GM21423 (cell line): ENCODE results near the gene TFR2.

ENCODE experiments used
- ATAC-seq: cut with Tn5 transposase; IDR thresholded peaks from one replicate; pipeline ENCODE4 v1.9.1; 2021; ENCODE audit warnings: mild to moderate bottlenecking, moderate library complexity; ENCODE audit not compliant: unreplicated experiment

The TFR2 gene

DNA sequence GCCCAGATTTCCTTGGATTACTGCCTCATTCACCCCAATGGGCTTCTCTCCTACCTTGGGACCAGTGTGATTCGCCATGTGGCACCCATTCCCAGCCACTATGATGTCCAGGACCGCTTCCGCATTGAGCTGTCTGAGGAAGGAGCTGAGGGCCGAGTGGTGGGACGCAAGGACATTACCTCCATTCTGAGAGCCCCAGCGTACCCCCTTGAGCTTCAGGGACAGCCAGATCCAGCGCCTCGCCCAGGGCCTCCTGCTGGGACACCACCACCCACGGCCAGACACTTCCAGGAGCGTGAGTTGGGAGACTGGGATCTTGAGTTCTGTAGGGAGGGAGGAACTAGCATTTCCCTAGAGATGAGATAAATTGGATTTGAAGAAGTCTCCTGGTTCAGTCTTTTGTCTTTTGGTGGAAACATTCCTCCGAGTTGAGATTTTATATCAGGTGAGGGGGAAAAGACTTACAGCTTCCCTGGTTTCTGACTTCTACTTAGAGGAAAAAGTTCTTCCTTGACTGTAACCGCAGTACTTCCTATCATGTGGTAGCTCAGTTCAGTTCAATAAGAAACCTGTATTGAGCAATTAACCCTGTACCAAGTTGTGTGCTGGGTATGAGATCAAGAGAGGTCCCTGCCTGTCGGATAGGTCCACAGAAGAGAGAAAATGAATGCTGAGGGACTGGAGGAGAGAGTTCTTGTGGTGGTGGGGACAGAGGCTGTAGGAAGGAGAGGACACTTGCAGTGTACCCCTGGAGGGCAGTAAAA is 27.8 kb downstream of the TFR2 start:
- no peak for ATAC-seq

DNA sequence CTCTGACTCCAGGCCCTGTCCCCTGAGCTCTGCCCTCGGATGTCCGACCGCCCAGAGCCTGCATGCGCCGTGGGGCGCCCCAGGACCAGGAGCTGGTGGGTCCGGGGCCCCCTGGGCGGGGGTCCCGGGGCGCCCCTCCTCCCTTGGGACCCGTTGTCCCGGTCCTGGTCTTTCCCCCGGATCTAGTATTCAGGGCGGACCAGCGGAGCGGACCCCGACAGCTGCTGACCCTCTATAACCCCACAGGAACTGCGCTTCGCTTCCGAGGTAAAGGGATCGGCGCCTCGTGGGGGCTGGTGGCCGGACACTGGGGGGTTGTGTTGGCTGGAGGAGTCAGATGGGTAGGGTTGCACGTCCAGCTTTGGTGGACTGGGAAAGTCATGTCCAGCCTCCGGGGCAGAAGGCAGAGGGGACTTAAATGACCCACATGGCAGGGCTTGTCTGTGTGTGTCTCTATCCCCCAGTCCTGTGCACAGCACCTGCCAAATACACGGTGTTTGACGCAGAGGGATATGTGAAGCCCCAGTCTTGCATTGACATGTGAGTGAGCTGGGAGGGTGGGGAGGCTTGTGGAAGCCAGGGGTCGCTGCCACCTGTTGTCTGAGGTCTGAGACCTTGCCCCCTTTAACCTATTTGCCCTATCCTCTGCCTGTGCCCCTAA is 28.5 kb downstream of the TFR2 start:
- ATAC-seq: peak; percentile 0

DNA sequence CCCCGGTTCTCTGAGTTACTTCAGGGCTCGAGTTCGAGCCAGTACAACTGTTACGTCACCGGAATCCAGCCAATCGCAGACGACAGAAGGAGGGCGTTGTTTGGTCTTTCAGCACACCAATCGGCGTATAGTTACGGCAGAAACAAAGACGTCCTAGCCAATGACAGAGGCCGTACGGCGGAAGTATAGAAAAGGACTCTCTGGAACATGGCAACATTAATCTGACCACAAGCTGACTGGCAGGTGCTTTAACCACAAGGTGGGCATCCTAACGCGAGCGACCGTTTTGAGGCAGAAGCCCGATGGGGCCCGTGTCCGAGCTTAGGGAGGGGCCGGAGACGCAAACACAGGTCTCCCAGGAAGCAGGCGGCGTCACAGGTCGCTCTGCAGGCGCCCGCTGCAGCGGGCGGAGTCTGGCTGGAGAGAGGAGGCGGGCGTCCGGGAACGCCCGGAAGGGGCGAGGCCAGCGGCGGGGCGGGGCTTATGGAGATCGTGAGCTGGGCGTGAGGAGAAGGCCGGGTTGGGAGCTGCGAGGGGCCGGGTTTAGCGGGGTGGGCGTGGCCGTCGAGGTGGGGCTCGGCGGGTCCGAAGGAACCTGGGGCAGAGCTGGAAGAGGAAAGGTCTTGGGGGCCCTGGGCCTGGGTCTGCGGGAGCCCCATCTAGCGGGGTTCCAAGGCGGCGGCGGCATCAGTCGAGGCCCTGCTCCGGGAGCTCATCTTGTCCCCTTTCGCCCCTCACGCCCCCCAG is 29.2 kb downstream of the TFR2 start, which contains the start of gene MOSPD3:
Gene MOSPD3, plus strand, starts transcription at position 558 of the 747 bp plus-strand sequence. CDS start 252 bp downstream, outside the sequence.
- ATAC-seq: peak; percentile 89

DNA sequence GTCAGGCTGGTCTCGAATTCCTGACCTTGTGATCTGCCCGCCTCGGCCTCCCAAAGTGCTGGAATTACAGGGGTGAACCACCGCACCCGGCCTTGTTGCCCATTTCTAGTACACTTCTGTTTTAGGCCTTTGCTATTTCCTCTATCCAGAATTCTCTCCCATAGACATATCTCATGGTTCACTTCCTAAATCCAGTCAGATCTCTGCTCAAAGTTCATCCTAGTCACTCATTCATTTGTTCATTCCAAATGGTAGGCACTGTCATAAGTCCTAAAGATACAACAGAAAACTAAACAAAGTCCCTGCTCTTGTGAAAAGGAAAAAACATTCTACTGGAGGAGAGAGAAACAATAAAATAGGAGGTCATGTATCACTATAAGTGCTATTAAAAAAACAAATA is 31.4 kb downstream of the TFR2 start:
- no peak for ATAC-seq

DNA sequence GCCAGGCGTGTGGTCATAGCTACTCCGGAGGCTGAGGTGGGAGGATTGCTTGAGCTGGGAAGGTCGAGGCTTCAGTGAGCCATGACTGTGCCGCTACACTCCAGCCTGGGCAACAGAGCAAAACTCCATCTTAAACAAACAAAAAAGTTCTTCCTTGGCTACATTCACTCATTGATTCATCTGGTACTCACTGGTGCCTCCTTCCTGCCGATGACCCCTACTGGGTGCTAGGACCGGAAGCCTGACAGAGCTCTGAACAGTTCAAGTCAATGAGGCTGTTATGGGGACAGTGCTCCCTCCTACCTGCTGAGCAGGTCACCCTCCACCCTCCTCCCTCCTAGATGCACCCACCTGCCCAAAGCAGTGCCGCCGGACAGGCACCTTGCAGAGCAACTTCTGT is 34.2 kb downstream of the TFR2 start:
- ATAC-seq: no peak

DNA sequence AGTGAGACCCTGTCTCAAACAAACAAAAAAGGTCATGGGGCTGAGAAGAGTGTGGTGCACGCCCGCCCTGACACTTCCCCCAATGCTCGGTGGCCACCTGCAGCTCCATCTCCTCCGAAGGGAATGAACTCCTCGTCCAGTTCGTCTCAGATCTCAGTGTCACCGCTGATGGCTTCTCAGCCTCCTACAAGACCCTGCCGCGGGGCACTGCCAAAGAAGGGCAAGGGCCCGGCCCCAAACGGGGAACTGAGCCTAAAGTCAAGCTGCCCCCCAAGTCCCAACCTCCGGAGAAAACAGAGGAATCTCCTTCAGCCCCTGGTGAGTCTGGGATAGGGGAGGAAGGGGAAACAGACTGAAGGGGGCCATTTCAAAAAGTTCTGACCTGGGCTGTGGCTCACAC is 35.0 kb downstream of the TFR2 start:
- no peak for ATAC-seq

DNA sequence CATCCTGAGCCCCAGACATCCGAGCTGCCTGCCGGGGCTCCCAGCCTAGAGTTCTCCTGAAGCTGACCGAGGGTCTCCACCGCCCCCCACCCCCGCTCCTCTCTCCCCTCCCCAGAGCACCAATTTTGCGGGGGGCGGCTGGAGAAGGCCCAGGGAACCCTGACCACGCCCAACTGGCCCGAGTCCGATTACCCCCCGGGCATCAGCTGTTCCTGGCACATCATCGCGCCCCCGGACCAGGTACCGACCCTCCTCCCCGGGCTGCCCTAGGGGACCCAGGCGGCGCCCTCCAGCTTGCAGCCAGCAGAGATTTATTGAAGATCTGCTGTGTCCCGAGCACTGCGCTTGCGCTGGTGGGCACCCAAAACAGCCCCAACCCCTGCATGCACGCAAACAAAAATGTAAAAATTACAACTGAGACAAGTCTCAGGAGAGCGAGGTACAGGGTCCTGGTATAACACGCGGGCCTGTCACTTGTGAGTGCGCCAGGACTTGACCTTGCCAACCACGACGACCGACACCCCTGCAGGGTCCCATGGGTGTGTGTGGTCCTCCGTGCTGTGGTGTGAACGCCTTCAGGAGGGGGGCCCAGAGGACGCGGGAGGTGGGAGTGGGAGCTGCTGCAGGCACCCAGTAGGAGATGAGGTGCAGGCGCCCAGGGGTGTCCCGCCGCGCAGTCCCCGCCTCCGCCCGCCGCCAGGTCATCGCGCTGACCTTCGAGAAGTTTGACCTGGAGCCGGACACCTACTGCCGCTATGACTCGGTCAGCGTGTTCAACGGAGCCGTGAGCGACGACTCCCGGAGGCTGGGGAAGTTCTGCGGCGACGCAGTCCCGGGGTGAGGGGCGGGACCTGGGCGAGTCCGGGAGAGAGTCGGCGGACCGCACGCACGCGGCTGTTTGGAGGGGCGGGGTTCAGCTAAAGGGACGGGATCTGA is 36.1 kb downstream of the TFR2 start:
- no peak for ATAC-seq

DNA sequence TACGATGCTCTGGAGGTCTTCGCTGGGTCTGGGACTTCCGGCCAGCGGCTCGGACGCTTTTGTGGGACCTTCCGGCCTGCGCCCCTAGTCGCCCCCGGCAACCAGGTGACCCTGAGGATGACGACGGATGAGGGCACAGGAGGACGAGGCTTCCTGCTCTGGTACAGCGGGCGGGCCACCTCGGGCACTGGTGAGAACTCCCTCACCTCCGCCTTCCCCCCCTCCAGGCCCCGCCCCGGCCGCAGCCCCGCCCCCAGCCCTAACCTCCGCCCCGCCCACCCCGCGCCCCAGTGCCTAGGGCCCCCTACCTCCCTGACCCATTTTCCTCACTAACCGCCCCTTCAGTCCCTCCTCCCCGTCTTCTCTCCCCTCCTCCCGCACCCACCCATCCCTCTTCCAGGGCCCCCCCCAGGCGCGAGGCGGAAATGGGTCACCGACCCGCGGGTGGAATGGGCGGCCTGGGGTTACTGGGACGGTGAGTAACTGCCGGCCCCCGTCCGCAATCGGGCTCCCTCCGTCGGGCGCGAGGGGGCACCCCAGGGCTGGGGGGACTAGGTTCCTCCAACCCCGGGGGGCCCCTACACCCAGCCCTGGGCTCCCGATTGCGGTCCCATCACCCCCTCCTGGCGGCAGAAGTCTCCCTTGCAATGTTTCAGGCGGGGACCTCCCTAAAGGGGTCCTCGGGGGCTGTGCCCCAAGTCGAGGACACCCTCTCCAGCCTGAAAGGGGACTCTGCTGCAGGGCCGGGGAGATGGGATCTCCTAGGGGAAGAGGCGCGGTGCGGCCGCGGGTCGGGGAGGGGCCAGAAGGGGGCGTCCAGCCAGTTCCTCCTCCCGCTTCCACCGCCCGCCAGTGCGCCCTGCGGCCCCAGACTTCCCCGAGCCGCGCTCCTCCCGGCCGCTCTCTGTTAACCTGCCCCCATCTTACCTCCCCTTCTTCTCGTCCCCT is 37.0 kb downstream of the TFR2 start:
- no peak for ATAC-seq

DNA sequence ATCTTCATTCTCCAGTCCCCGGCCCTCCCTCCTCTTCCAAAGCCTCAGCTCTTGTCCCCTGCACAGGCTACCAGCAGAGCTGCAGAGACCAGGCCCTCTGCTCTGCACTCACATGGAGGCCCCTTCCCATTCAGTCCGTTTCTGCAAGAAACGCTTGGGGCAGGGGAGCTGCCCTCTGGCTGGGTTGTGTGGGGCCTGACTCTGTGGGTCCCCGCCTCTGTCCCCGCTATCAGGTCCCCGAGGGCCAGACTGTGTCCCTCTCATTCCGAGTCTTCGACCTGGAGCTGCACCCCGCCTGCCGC is 37.7 kb downstream of the TFR2 start:
- no peak for ATAC-seq

DNA sequence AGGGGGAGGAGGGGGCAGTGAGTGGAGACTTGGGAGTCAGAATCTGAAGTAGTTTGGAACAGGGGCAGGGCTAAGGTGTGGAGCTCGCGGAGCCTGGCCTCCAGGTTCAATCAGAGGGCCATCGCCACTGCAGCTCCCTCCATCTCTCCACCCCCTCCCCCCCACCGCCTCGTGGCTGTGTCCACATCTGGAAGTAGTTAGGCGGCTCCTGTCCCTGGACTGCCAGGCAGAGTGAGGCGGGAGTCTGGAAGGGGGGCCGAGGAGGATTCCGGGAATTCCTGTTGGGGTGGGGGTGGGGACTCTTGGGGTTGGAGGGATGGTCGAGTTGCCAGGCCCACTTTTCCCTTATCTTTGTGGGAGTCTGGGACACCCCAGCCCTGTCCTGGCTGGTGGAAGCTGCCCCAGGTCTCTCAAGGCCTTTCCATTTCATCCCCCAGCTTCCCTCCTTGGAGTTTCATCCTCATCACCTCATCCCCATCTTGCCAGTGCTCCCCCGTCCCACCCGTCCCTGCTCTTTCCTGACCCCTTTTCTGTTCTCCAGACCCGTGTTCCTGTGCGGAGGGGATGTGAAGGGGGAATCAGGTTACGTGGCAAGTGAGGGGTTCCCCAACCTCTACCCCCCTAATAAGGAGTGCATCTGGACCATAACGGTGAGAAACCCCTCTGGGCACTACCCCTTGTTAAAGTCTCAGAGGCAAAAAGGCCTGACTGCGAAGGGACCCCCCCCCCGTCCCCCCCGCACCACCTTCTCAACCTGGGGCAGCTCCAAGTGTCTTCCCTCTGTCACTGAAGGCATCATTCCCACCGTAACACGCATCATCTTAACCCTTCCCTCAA is 38.2 kb downstream of the TFR2 start:
- no peak for ATAC-seq

DNA sequence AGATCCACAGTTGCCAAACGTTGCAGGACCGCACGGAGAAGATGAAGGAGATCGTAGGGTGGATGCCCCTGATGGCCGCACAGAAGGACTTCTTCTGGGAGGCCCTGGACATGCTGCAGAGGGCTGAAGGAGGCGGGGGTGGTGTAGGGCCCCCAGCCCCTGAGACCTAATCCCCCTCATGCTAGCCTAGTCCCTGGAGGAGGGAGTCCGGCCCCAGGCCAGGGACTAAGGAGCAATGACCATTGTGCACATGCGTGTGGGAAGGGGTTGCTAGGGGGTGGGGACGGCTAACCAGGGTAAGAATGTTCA is 40.7 kb downstream of the TFR2 start:
- ATAC-seq: no peak

DNA sequence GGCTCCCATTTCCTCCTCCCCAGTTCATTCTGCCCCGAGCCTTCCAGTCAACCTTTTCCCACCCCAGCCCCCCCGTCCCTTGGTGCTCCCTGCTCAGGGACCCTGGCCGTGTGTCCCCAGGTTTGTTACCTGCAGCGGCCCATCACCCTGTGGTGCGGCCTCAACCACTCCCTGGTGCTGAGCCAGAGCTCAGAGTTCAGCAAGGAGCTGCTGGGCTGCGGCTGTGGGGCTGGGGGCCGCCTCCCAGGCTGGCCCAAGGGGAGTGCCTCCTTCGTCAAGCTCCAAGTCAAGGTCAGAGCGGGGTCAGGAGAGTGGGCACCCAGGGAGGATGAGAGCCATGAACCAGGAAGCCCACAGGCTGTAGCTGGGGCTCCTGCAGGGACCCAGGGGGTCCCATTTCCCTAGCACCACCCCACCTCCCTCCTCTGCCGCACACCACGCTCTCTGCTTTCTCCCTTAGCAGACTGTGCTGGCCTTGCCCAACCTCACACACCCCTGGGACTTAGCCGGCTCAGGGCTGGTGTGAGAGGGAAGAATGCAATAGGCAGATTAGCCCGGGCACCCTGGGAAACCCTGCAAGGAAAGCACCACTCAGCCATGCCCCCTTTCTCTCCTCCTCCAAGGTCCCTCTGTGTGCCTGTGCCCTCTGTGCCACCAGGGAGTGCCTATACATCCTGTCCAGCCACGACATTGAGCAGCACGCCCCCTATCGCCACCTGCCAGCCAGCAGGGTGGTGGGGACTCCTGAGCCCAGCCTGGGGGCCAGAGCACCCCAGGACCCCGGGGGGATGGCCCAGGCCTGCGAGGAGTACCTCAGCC is 41.2 kb downstream of the TFR2 start:
- ATAC-seq: no peak

DNA sequence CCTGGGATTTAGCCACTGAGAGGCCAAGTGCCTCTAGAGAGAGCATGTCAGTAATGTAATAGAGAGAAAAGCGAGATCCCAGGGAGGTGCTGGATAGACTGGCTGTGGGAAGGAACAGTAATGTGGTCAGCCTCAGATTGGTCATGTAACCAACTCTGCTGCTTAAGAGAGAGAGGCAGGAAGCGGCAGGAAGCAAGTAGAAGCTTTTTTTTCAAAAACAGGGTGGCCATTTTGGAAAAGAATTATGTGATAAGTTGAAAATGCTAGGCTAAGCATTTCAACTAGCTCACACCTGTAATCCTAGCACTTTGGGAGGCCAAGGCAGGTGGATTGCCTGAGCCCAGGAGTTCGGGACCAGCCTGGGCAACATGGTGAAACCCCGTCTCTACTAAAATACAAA is 42.9 kb downstream of the TFR2 start:
- no peak for ATAC-seq

DNA sequence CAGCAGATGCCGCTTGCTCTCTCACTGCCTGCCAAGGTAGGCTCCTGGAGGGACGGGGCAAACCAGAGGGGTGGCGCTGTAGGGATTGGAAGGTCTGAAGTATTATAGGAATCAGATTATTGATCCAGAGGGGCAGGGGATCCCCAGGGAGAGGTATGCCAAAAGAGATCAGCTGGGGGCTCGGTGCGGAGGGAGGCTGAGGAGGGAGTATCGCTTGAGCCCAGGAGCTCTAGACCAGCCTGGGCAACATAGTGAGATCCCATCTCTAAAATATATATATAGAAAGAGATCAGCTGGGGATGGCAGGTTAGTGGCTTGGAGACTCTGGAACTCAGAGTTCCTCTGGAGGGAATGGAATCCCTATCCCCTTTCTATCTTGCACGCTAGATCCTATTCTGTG is 46.2 kb downstream of the TFR2 start:
- ATAC-seq: no peak

DNA sequence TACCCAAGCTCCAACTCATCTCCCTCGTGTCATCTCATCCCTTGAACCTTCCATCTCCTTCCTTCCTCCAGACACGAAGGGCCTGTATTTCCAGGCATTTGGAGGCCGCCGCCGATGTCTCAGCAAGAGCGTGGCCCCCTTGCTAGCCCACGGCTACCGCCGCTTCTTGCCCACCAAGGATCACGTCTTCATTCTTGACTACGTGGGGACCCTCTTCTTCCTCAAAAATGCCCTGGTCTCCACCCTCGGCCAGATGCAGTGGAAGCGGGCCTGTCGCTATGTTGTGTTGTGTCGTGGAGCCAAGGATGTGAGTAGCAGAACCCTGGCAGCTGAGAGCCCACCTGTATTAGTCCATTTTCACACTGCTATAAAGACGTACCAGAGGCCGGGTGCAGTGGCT is 49.8 kb downstream of the TFR2 start:
- ATAC-seq: no peak

DNA sequence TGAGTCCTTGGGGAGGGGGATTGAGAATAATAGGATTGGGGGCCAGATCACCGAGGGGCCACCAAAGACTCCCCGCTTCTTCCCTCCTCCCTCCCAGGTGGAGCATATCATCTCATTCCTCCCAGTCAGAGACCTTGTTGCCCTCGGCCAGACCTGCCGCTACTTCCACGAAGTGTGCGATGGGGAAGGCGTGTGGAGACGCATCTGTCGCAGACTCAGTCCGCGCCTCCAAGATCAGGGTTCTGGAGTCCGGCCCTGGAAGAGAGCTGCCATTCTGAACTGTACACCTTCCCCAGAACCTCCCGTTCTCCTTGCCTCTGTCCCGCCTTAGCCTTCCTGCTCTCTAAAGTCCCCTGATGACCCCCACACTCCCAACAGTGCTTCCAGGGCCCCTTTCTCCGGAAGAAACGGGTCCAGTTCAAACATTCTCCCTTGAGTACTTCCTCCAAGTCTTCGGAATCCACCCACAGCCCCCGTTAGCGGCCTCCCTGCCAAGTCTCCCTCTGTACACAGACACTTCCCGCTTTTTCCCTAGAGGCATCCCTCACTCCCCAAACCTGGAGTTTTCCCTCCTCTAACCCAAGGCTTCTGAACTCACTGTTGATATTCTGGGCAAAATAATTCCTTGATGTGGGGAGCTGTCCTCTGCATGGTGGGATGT is 51.1 kb downstream of the TFR2 start:
- ATAC-seq: no peak

DNA sequence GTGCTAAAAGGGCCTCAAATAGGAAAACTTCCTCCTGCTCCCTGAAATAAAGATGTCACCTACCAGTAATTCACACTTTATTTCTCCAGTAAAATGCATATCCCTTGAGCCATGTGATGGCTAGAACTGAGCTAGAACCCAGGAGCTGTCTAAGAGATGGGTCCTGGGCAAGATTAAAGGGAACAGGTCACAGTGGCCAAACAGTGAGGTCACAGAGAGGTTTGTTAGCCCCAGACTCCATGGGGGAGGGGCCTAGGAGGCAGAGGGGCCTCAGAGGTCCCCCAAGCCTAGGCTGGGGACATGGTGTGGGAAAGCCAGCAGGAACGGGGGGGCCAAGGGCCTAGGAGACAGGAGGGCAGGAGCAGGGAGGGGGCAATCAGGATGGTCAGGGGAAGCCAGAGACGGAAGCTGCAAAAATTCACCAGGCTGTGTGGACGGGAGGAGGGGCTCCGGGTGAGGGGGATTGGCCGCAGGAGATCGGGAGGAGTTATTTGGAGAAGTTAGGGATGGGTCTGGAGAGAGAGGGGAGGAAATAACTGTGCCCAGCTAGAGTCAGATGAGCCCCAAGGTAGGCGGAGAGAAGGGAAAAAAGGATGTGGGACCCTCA is 51.9 kb downstream of the TFR2 start:
- ATAC-seq: no peak
